GM20000 (cell line): ENCODE results near the gene PLB1.

ENCODE experiments used
- DNase-seq: peaks from one replicate; pipeline ENCODE4 v3.0.0; 2012; ENCODE audit warnings: low spot score
- TF ChIP-seq, protein P1 (sequence below): IDR thresholded peaks from 2 replicates; pipeline ENCODE4 v1.5.1; 2012; ENCODE audit warnings: mild to moderate bottlenecking, control low read depth; ENCODE audit errors: extremely low read depth, missing control alignments

PLB1 gene, protein sequence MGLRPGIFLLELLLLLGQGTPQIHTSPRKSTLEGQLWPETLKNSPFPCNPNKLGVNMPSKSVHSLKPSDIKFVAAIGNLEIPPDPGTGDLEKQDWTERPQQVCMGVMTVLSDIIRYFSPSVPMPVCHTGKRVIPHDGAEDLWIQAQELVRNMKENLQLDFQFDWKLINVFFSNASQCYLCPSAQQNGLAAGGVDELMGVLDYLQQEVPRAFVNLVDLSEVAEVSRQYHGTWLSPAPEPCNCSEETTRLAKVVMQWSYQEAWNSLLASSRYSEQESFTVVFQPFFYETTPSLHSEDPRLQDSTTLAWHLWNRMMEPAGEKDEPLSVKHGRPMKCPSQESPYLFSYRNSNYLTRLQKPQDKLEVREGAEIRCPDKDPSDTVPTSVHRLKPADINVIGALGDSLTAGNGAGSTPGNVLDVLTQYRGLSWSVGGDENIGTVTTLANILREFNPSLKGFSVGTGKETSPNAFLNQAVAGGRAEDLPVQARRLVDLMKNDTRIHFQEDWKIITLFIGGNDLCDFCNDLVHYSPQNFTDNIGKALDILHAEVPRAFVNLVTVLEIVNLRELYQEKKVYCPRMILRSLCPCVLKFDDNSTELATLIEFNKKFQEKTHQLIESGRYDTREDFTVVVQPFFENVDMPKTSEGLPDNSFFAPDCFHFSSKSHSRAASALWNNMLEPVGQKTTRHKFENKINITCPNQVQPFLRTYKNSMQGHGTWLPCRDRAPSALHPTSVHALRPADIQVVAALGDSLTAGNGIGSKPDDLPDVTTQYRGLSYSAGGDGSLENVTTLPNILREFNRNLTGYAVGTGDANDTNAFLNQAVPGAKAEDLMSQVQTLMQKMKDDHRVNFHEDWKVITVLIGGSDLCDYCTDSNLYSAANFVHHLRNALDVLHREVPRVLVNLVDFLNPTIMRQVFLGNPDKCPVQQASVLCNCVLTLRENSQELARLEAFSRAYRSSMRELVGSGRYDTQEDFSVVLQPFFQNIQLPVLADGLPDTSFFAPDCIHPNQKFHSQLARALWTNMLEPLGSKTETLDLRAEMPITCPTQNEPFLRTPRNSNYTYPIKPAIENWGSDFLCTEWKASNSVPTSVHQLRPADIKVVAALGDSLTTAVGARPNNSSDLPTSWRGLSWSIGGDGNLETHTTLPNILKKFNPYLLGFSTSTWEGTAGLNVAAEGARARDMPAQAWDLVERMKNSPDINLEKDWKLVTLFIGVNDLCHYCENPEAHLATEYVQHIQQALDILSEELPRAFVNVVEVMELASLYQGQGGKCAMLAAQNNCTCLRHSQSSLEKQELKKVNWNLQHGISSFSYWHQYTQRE (N-terminal part only)

DNA sequence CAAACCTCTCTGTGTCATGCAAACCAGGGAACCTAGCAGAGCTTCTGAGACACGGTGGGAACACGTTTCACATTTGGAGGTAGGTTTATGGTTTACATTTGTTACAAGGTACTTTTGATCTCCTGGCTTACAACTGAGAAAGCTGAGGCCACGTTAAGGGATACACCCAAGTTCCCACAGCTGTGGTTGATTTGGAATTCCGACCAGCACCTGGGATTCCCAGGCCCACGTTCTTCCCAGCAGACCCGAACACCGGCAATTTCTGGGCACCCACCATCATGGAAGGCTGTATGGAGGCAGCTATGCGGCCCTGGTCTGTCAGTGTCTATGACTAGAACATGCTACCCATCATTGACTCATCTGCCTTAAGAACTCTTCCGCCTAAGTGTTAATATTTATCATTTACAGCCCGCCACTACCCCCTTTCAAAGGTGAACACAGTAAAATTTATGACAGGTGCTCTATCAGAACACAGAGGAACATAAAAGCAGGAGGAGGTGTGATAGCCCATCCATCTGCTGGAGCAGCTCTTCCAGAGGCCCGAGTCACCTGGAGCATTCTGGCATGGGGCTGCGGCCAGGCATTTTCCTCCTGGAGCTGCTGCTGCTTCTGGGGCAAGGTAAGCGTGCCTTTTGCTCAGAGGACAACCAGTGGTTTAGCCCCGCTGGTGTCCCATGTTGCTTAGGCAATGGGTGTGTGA lies at the start of gene PLB1:
Gene PLB1 (plus strand): TSS at position 510 of the 700 bp plus-strand sequence. CDS start 55 bp downstream, at position 565.
- TF ChIP-seq, protein P1, sequence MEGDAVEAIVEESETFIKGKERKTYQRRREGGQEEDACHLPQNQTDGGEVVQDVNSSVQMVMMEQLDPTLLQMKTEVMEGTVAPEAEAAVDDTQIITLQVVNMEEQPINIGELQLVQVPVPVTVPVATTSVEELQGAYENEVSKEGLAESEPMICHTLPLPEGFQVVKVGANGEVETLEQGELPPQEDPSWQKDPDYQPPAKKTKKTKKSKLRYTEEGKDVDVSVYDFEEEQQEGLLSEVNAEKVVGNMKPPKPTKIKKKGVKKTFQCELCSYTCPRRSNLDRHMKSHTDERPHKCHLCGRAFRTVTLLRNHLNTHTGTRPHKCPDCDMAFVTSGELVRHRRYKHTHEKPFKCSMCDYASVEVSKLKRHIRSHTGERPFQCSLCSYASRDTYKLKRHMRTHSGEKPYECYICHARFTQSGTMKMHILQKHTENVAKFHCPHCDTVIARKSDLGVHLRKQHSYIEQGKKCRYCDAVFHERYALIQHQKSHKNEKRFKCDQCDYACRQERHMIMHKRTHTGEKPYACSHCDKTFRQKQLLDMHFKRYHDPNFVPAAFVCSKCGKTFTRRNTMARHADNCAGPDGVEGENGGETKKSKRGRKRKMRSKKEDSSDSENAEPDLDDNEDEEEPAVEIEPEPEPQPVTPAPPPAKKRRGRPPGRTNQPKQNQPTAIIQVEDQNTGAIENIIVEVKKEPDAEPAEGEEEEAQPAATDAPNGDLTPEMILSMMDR: no peak
- DNase-seq: no peak

DNA sequence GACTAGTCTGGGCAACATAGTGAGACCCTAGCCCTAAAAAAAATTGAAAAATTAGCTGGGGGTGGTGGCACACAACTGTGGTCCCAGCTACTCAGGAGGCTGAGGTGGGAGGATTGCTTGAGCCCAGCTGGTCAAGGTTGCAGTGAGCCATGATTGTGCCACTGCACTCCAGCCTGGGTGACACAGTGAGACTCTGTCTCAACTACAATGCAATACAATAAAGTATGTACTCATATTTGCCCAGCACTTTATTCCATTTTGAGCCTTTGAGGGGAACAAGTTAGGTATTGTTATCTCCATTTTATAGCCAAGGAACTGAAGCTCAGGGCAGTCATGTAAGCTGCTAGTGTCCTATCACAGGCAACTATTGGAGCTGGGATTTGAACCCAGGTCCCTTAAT lies 49.3 kb upstream of the PLB1 start:
- no peak for DNase-seq
- TF ChIP-seq, protein P1: no peak

DNA sequence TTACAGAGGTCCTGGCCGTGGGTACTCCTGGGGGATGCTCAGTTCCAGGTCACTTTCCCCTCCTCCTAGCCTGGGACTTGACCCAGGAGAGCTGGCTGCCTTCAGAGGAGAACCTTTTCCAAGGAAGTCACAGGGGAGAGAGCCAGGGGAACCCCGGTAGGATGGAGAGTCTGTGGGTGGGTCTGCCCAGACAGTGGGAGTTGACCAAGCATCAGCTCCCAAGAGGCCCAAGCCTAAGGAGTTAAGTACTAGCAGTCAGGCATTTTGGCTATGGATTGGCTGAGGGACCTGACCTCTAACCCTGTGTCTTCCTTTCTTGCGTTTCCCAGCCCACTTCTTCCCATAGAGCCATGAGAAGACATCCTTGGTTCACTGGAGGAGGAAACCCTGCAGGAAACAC lies 48.8 kb upstream of the PLB1 start:
- no peak for DNase-seq
- TF ChIP-seq, protein P1: no peak

DNA sequence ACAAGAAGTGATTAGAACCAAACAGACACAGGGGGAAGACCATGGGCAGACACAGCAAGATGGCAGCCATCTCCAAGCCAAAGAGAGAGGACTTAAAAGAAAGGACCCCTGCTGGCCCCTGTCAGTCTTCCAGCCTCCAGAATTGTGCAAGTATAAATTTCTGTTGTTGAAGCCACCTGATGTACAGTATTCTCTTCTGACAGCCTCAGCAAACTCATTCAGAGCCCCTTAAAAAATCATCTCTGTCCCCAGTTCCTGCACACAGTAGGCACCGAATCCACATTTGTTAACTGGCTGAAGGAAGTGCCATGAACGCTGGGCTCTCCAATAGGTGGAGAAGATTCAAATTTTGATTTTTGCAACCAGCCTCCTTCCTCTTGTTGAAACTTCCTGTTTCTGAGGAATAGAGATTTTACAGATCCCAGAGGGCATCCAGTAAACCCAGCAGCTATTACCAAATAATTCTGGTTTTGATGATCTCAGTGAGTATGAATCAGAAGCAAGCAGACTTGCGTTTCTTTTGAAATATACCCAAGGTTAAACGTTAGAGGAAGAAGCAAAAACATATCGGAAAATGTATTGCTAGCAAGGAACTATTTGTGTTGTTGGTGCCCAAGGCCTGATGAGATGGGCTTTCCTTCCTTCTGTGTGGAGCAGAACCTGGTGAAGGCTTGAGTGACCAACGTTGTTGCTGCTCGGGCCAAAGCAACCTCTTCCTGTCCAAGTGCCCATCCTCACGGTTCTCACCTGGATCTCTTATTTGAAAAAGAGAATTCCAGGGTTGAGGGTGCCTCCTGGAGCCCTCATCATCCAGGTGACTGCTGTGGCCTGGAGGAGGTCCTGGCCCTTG lies 47.7 kb upstream of the PLB1 start:
- TF ChIP-seq, protein P1: no peak
- no peak for DNase-seq

DNA sequence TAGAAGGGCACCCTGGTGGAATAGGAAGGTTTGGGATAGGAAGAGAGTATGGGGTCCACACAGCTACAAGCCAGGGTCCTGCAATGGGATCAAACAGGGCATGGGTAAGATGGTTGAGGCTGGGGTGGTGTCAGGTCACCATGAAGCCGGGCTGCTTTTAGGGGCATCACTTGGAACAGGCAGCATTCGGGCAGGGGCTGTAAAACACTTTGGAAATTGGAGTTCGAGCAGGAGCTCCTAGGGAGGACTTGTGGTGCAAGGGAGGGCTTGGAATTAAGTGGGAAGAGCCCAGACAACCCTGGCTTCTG lies 47.1 kb upstream of the PLB1 start:
- TF ChIP-seq, protein P1: no peak
- no peak for DNase-seq

DNA sequence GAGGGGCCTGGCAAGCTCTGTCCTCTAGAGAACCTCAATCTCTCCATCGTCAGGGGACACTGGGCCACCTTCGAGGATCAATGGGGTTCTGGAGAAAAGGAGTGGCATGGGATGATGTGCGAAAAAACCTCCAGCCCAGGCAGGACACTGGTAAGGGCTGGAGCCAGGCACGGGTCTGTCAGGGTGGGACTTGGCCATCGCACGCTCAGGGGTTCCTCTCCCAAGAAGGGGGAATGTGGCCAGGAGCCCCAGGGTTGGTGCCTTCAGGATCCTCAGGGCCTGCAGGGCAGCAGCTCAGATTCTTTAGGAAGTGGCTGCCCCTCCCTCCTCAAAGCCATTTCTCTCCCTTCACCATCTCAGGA lies 46.8 kb upstream of the PLB1 start:
- no peak for DNase-seq
- TF ChIP-seq, protein P1: no peak
